8988T (cell line): ENCODE data around the gene COL26A1.
"Not testable (repeated sequence)": the region's sequence is repeated elsewhere in the genome, so short reads cannot be mapped to it uniquely, and the experiment has no call there.

Source experiments
- DNase-seq: peaks from one replicate; pipeline ENCODE4 v3.0.0; 2011

Gene COL26A1

DNA sequence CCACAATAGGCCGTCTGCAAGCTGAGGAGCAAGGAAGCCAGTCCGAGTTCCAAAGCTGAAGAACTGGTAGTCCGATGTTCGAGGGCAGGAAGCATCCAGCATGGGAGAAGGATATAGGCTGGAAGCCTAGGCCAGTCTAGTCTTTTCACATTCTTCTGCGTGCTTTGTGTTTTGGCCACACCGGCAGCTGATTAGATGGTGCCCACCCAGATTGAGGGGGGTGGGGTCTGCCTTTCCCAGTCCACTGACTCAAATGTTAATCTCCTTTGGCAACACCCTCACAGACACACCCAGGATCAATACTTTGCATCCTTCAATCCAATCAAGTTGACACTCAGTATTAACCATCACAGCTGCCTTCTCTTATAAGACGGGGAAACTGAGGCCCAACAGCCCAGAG is 142.8 kb downstream of the COL26A1 start:
- DNase-seq, result not testable (repeated sequence)

DNA sequence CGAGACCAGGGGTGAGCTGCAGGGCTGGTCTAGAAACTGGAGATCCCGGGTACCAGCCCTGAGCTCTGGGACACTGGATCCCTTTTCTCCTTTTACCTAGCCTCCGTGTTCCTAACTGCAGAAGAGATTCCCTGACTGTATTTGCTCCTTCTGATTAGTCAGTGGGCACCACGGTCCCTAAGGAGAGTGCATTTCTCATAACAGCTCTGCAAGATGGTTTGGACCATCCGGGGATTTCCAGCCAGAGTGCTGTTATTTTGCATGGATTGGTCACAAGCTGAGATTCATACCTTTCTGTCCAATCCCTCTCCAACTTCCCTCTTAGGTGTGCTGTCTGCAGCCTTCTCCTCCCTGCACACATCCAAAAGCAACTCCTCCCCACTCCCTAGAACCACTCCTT is 143.9 kb downstream of the COL26A1 start:
- DNase-seq, result no peak

DNA sequence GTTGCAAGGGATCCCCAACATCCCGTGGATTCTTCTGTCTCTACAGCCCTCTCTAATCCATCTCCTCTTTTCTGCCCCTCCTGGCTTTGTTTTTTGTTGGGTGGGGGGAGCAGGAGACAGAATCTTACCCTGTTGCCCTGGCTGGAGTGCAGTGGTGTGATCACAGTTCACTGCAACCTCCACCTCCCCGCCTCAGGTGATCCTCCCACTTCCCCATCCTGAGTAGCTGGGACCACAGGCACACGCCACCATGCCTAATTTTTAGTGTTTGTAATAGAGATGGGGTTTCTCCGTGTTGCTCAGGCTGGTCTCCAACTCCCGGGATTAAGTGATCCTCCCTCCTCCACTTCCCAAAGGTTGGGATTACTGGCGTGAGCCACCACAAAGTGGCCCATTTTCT is 144.7 kb downstream of the COL26A1 start:
- no peak for DNase-seq

- peak; percentile 49 for DNase-seq
These were observed 145.1 kb downstream of the COL26A1 start for GRCh38 chr7:101507791-101508252.

- no peak for DNase-seq
These were observed 147.6 kb downstream of the COL26A1 start for GRCh38 chr7:101510297-101510696.

GRCh38 chr7:101511965-101512364 is 149.3 kb downstream of the COL26A1 start:
- DNase-seq, result no peak

DNA sequence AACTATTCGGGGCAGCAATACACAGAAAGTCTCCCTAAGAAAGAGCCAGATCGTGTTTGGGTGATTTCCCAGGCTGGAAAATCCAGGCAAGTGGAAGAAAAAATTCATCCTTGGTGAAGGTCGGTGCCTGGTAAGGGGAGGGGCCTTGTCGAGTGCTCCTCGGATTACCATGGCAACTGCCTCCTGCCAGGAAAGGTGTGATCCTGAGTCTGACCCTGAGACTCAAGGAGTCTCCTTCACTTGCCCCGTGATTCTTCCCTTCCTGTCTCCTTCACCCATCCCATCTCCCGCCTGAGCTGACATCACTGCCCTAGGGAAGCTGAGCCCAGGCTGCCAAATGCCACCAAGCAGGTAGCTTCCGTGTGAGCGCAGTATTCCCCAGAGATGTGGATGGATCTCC is 154.2 kb downstream of the COL26A1 start:
- DNase-seq, result no peak

GRCh38 chr7:101517304-101517703 is 154.6 kb downstream of the COL26A1 start:
- DNase-seq, result no peak

- no peak for DNase-seq
These were observed 155.7 kb downstream of the COL26A1 start for GRCh38 chr7:101518336-101518735.

GRCh38 chr7:101519324-101520023 is 156.8 kb downstream of the COL26A1 start:
- DNase-seq, result no peak

- DNase-seq, result no peak
These were observed 158.8 kb downstream of the COL26A1 start for GRCh38 chr7:101521430-101521925.

DNA sequence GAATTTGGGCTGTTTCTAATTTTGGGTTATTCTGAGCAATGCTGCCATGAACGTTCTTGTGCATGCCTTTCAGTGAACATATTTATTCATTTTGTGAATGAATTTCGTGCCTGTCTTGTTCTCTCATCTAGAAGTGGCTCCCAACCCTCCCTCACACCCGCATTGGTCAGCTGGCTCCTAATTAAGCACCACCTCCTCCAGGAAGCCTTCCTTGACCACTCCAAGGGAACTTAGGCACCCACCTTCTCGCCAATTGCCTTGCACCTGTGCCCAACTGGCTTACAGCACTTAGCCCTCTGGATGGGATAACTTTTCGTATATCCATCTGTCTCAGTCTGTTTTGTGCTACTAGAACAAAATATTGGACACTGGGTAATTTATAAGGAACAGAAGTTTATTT is 159.3 kb downstream of the COL26A1 start:
- DNase-seq, result no peak

DNA sequence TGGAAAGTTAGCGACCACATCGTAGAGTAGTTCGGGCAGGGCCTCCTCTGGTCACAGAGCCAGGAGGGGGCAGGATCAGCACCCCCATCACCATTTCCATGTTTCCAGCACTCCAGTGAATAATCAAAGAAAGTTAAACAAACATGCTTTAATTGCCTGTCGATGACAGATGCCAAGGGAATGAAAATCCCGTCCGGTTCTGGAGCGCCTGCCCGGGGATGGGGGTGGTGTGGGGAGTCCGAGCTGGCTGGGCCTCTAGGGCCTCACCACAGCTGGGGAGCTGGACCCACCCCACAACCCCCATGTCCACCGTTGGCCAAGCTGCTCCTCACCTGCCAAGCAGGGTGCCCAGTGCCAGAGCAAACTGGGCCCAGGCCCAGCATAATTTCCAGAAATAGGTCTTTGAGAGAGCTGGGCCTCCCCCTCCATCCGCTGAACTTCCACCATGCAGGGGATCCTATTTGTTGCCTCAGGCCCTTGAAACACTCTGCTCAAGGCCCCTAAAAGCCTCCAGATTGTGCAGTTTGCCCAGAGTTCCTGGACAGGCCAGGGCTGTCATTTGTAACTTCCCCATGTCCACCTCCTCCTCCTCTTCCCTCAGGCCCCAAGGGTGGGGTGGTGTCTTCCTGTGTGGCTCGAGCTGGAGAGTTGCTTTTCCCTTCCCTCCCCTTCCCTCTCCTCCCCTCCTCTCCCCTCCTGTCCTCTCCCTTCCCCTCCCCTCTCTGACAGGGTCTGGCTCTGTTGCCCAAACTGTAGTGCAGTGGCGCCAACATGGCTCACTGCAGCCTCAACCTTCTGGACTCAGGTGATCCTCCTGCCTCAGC is 165.4 kb downstream of the COL26A1 start:
- no peak for DNase-seq

DNA sequence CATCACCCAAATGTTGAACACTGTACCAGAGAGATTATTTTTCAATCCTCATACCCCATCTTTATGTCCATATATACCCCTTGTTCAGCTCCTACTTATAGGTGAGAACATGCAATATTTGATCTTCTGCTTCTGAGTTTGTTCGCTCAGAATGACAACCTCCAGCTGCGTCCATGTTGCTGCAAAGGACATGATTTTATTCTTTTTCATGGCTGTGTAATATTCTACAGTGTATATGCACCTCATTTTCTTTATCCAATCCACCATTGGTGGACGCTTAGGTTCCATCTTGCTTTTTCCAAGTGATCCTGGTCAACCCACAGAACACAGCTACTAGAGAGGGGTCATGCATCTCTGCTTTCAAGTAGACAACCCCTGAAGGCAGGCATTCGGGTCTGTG is 166.9 kb downstream of the COL26A1 start:
- DNase-seq, result no peak

DNA sequence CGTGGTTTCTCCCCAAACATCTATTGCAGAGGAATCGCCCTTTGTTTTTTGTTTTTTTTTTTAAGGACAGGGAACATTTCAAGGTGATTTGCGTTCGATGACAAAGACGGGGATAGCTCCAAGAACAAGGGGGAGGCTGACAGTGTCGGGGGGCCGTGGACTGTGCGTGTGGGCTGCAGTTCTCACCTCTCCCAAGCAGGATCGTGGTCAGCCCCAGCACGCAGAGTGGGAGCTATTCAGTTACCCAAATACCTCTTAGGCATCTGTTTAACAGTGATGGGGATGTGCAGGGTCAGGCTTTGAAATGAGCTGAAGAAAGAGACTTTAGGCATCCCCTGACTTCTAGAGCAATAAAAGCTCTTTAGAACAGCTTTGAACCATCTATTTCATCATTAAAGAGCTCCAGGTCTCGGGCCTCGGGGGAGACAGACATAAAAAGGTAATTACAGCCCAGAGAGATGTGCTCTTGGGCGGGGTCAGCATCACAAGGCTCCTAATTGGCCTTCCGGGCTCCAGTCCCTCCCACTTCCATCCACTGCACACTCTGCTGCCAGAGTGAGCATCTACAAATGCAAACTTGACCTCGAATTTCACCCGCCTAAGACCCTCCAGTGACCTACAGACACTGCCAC is 169.2 kb downstream of the COL26A1 start:
- DNase-seq, result no peak

DNA sequence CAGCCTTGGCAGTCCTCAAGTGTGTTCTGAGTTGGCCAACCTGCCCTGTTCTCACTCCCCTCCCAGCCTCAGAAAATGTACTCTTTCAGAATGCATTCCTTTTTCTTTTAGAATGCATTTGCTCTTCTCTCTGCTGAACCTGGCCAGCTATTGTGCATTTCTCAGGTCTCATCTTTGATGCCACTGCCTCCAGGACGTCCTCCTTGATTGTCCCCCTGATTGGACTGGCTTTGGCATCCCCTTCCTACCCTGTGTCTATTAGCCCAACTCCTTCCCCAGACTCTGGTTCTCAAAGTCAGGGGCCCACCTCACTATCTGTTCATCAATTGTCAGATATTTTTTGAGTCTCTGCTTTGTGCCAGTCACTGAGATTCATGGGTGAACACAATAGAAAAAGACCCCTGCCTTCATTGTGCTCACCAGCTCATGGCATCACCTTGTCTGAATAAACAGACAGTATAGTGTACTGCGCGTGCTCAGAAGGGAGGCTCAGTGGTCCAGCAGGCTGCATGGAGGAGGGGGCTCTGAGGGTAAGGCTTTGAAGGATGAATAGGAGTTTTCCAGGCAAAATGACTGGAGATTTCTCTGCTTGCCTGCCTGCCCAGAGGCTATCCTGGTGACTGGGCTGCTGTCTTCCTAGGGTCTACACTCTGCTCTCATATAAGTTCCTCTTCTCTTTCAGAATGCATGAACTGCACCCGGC is 169.9 kb downstream of the COL26A1 start:
- DNase-seq, result no peak

DNA sequence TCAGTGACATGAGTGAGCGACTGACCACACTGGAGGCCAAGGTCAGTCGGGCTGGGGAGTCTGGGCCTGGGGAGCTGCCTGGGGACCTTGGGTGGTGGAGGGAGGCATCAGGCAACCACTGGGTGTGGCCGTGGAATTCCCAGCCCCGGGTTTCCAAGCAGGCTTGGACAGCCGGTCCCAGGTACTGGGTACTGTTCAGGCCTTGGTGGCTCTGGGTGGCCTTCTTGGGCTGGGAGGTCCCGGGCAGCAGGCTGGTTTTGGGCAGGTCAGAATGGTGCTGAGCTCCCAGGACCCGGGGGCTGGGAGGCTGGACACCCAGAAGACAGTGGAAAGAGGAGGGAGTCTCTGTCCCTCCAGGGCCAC is 170.4 kb downstream of the COL26A1 start:
- no peak for DNase-seq

GRCh38 chr7:101534015-101534803 is 171.5 kb downstream of the COL26A1 start:
- DNase-seq, result no peak

DNA sequence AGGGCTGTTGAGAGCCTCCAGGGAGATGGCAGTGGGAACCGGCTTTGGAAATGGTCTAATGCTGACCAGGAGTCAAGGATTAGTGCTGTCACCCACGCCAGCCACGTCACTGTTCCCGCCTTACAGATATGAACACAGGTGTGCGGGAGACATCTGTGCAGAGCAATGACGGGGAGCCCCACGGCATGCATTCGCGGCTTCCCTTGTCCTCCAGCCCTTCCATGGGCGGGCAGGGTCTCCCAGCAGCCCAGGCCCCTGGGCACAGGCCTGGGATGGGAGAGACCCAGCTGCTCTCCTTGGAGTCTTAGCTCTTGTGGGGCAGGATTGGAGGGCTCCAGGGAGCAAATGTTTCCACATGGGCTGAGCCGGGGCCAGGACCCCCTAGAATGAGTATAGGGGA is 172.2 kb downstream of the COL26A1 start:
- no peak for DNase-seq

DNA sequence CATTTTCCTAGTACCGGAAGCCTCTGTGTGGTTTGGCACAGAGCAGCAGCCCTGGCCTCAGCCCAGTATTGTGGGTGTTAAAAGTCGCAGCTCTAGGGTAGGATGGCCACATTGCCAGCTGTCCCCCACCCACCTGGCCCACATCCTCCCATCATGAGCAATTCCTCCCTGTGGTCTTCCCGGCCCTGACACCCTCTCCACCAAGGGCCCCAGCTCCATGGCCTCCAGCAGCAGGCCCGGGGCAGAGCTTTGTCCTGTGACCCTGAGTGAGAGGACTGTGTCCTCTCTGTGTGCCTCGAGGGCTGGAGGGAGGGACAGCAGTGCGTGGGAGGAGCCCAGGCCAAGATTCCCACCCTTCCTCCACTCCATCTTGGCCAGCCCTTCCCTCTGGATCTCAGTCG is 172.7 kb downstream of the COL26A1 start:
- DNase-seq, result no peak

- no peak for DNase-seq
These were observed 173.6 kb downstream of the COL26A1 start for GRCh38 chr7:101536232-101536631.

DNA sequence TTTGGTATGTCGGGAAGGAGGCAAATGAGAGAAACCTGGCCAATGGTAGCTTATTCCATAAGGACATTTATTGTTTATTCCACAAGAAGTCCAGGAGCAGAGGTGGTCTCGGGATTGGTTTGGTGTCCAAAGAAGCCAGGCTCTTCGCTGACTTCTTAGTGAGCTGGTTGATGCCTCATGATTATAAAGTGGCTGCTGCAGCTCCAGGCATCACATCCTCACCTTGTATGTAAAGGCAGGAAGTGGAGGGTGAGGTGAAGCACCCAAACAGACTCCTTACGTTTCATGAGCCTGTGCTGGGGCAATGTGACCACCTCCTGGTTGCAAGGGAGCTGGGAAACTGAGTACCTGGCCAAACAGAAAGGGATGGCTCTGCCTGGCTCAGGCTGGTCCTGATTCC is 174.0 kb downstream of the COL26A1 start:
- no peak for DNase-seq
